Endodermal cell (in vitro differentiated cells): ENCODE results near the gene IMPA2. TPM values are rescaled to one million over a fixed set of nuclear protein-coding genes. Genes with fewer than 3 reads are reported as not detected.

ENCODE experiments used
- DNase-seq: peaks from one replicate; pipeline ENCODE4 v3.0.0-alpha.2; 2017
- H3K27ac ChIP-seq: 2 replicates; pipeline ENCODE4 v1.5.1; 2013; ENCODE audit warnings: mild to moderate bottlenecking, low read depth, low read length, moderate library complexity
- H3K27me3 ChIP-seq: 2 replicates; pipeline ENCODE4 v1.6.1; 2013; ENCODE audit warnings: mild to moderate bottlenecking, low read length, moderate library complexity; ENCODE audit not compliant: insufficient read depth, control insufficient read depth, poor library complexity, severe bottlenecking
- H3K36me3 ChIP-seq: 2 replicates; pipeline ENCODE4 v1.7.0; 2013; ENCODE audit warnings: mild to moderate bottlenecking, low read length, moderate library complexity; ENCODE audit not compliant: control insufficient read depth, insufficient read depth
- H3K4me1 ChIP-seq: one replicate; pipeline ENCODE4 v1.7.0; 2013; ENCODE audit warnings: low read length; ENCODE audit not compliant: control insufficient read depth, insufficient read depth
- H3K4me3 ChIP-seq: 2 replicates; pipeline ENCODE4 v1.5.1; 2013; ENCODE audit warnings: mild to moderate bottlenecking, low read length, moderate library complexity
- H3K9ac ChIP-seq: 2 replicates; pipeline ENCODE4 v1.6.1; 2013; ENCODE audit warnings: mild to moderate bottlenecking, low read length, moderate library complexity; ENCODE audit not compliant: poor library complexity, severe bottlenecking; ENCODE audit errors: extremely low read depth
- H3K9me3 ChIP-seq: 2 replicates; pipeline ENCODE4 v1.6.1; 2013; ENCODE audit warnings: mild to moderate bottlenecking, low read length, moderate library complexity; ENCODE audit not compliant: control insufficient read depth
- H3K27ac Mint-ChIP-seq: 2 replicates; pipeline ENCODE4 v1.8.0; 2020; ENCODE audit warnings: mixed read lengths
- H3K27me3 Mint-ChIP-seq: 2 replicates; pipeline ENCODE4 v1.8.0; 2021; ENCODE audit warnings: mild to moderate bottlenecking, mixed read lengths; ENCODE audit not compliant: insufficient read depth
- H3K36me3 Mint-ChIP-seq: 2 replicates; pipeline ENCODE4 v1.8.0; 2020; ENCODE audit warnings: low read depth, mixed read lengths
- H3K4me1 Mint-ChIP-seq: 2 replicates; pipeline ENCODE4 v1.8.0; 2020; ENCODE audit warnings: mixed read lengths
- H3K4me3 Mint-ChIP-seq: 2 replicates; pipeline ENCODE4 v1.8.0; 2020; ENCODE audit warnings: mild to moderate bottlenecking, moderate library complexity, mixed read lengths
- H3K9me3 Mint-ChIP-seq: 2 replicates; pipeline ENCODE4 v1.8.0; 2020; ENCODE audit warnings: mild to moderate bottlenecking, mixed read lengths
- CTCF ChIP-seq: fragments of 200-600 bp; sonication (generic); conservative IDR thresholded peaks from 2 replicates; pipeline ENCODE4 v1.5.0; 2021; ENCODE audit warnings: antibody characterized with exemption, mild to moderate bottlenecking
- WGBS, 2 experiments: methylation state at CpG; one replicate each; pipeline versions ENCODE4 v1.1.5 to v1.1.7; 2013; ENCODE audit warnings: missing lambda C conversion rate in 2 of 2, mixed read lengths in 1 of 2; ENCODE audit not compliant: insufficient coverage in 1 of 2, insufficient read length in 1 of 2; 5-methylcytosine and 5-hydroxymethylcytosine counted together
- total RNA-seq, 2 donors: library from RNA; stranded (reverse); fragmentation: NEBNext Ultra II Directional in 1 of 2; extraction: Animal tissue kit (Norgen Biotek cat#: 25700) in 1 of 2; gene quantifications; 2 replicates in 1 of 2; 3 replicates in 1 of 2; pipeline ENCODE4 v1.2.1, GENCODE V29; 2021

IMPA2 gene
- total RNA-seq, 2 donors from 2014 or later, result 68.0 to 88.9 TPM

- peak; percentile 84 for DNase-seq
- no peak overlapping the region for H3K27ac Mint-ChIP-seq
Observed at GRCh38 chr18:12057419-12058039, 76.2 kb downstream of the IMPA2 start.

GRCh38 chr18:12059334-12060181, 78.3 kb downstream of the IMPA2 start:
- no peak for TF ChIP-seq CTCF
- WGBS, 2 experiments, result 93 to 95% methylated on average over 11 to 16 of the region's 16 CpGs
- no peaks in the 10 kb centered on the region for H3K4me1 Mint-ChIP-seq
- no peak for DNase-seq
- no peaks in the 10 kb centered on the region for H3K9me3 ChIP-seq
- no peaks in the 10 kb centered on the region for H3K27me3 ChIP-seq
- H3K4me3 Mint-ChIP-seq, result no peak overlapping the region
- peaks cover 2% of the 10 kb centered on the region for H3K27me3 Mint-ChIP-seq
- H3K9me3 Mint-ChIP-seq, result no peaks in the 10 kb centered on the region
- H3K4me1 ChIP-seq, result no peaks in the 10 kb centered on the region
- H3K36me3 ChIP-seq, result no peaks in the 10 kb centered on the region
- H3K4me3 ChIP-seq, result no peak overlapping the region
- no peak overlapping the region for H3K27ac ChIP-seq
- H3K9ac ChIP-seq, result no peak overlapping the region
- no peaks in the 10 kb centered on the region for H3K36me3 Mint-ChIP-seq
- no peak overlapping the region for H3K27ac Mint-ChIP-seq

More at GRCh38 chr18:12057419-12058039, 76.2 kb downstream of the IMPA2 start:
- WGBS, 2 experiments, result 83% methylated on average over 13 of the region's 14 CpGs; no CpG with 5 or more reads in 1 of the 2 experiments
- H3K4me3 ChIP-seq, result no peak overlapping the region
- peak; percentile 66 for TF ChIP-seq CTCF
- H3K9ac ChIP-seq, result no peak overlapping the region
- no peaks in the 10 kb centered on the region for H3K9me3 Mint-ChIP-seq
- no peaks in the 10 kb centered on the region for H3K36me3 ChIP-seq
- H3K27ac ChIP-seq, result no peak overlapping the region
- H3K36me3 Mint-ChIP-seq, result no peaks in the 10 kb centered on the region
- H3K27me3 ChIP-seq, result no peaks in the 10 kb centered on the region
- H3K4me3 Mint-ChIP-seq, result no peak overlapping the region
- no peaks in the 10 kb centered on the region for H3K4me1 Mint-ChIP-seq
- no peaks in the 10 kb centered on the region for H3K9me3 ChIP-seq
- H3K4me1 ChIP-seq, result no peaks in the 10 kb centered on the region
- no peaks in the 10 kb centered on the region for H3K27me3 Mint-ChIP-seq

- 89 to 90% methylated on average over 10 to 20 of the region's 20 CpGs for WGBS, 2 experiments
- H3K27me3 Mint-ChIP-seq, result peaks cover 3% of the 10 kb centered on the region
- Histone ChIP-seq H3K4me3 (no peak overlapping the region), H3K9ac (no peak overlapping the region), H3K27me3 (no peaks in the 10 kb centered on the region), H3K27ac (no peak overlapping the region), H3K4me1 (no peaks in the 10 kb centered on the region), H3K9me3 (no peaks in the 10 kb centered on the region), H3K36me3 (no peaks in the 10 kb centered on the region)
- no peak overlapping the region for H3K27ac Mint-ChIP-seq
- no peak for DNase-seq
- H3K36me3 Mint-ChIP-seq, result no peaks in the 10 kb centered on the region
- peak; percentile 11 for TF ChIP-seq CTCF
- no peaks in the 10 kb centered on the region for H3K4me1 Mint-ChIP-seq
- no peaks in the 10 kb centered on the region for H3K9me3 Mint-ChIP-seq
- H3K4me3 Mint-ChIP-seq, result no peak overlapping the region
Observed at GRCh38 chr18:12060182-12060870, 79.0 kb downstream of the IMPA2 start.
